GM19239 (cell line): ENCODE measurements around the gene BAG1.

Experiments
- DNase-seq: peaks from one replicate; pipeline ENCODE4 v3.0.0; 2011; ENCODE audit warnings: low spot score; ENCODE audit not compliant: insufficient read length
- FAIRE-seq: peaks from 2 replicates; lab custom pipeline; 2011; peaks lifted over from hg19 to GRCh38; lab: Jason Lieb, UNC

Gene BAG1

GRCh38 chr9:33222031-33222430 is 42.5 kb downstream of the BAG1 start:
- FAIRE-seq (peak; percentile 44), DNase-seq (no peak)

DNA sequence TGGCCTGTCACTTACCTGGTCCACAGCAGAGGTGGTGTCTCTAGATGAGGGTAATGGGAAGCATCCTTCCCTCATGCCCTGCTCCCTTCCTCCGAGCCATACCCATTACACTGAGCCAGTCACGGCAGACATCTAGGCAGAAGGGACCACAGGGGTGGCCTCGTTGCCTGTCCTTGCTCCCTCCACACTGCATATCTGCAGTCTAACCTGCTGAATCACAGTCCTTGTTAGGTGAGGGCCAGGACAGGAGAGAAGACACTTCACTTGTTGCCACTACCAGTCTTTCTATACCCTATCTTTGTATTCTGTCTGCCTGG is 43.0 kb downstream of the BAG1 start:
- no peak for DNase-seq
- FAIRE-seq = peak; percentile 42

GRCh38 chr9:33220681-33221567 is 43.6 kb downstream of the BAG1 start:
- FAIRE-seq (peak; percentile 77), DNase-seq (no peak)

- no peak for FAIRE-seq
- no peak for DNase-seq
Measured at GRCh38 chr9:33211695-33212393, 52.7 kb downstream of the BAG1 start.

DNA sequence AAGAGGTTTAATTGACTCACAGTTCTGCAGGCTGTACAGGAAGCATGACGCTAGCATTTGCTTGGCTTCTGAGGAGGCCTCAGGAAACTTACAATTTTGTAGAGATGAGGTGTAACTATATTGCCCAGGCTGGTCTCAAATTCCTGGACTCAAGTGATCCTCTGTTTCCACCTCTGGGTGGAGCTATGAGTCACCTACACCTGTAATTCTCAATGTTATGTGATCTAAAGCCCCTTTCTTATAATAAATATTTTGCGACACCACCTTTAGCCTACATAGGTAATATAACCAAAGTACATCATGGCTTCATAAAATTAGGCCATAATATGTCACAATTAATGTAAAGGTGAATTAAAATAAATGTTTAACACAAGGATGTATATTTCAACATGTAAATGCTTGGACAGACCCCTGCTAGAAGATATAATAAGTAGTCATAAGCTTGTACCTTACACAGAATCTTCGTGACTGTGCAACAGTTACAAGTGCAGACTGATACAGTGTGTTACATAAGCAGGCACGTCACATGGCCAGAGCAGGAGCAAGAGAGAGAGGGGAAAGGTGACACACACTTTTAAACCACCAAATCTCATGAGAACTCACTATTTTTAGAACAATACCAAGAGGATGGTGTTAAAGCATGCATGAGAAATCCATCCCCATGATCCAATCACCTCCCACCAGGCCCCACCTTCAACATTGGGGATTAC is 54.3 kb downstream of the BAG1 start:
- DNase-seq (no peak), FAIRE-seq (no peak)

- DNase-seq = no peak
- no peak for FAIRE-seq
Measured at GRCh38 chr9:33209394-33209793, 55.1 kb downstream of the BAG1 start.

- peak; percentile 100 for FAIRE-seq
- DNase-seq = peak; percentile 61
Measured at GRCh38 chr9:33202552-33203201, 61.8 kb downstream of the BAG1 start.
